AG04450 (cell line): Measurements from ENCODE around the gene POLQ. TPM values are rescaled to one million over a fixed set of nuclear protein-coding genes. Genes with fewer than 3 reads are reported as not detected.
"Not testable (repeated sequence)": the region's sequence is repeated elsewhere in the genome, so short reads cannot be mapped to it uniquely, and the experiment has no call there.

Source experiments
- CTCF ChIA-PET: fragments of 300-600, 350-600 bp; formaldehyde crosslinking; extraction: SDS; loops from one replicate; lab custom pipeline; 2022; ENCODE audit warnings: antibody characterized with exemption, inconsistent platforms; lab: Charles Lee
- POLR2A ChIA-PET: fragments of 350-600 bp; formaldehyde crosslinking; extraction: SDS; loops from one replicate; lab custom pipeline; 2021; ENCODE audit warnings: antibody characterized with exemption, inconsistent platforms; lab: Yijun Ruan, JAX
- DNase-seq: peaks from one replicate; pipeline ENCODE4 v3.0.0-alpha.2; 2011; ENCODE audit warnings: low read depth, low spot score
- H3K27ac ChIP-seq: one replicate; pipeline ENCODE4 v1.5.1; 2012; ENCODE audit warnings: low read depth, low read length, control low read depth
- H3K27me3 ChIP-seq: one replicate; pipeline ENCODE4 v1.6.0; 2012; ENCODE audit warnings: low read length; ENCODE audit not compliant: control insufficient read depth, insufficient read depth
- H3K4me3 ChIP-seq: 2 replicates; pipeline ENCODE4 v1.5.1; 2011; ENCODE audit warnings: mild to moderate bottlenecking, low read depth, low read length, control low read depth
- H3K9me3 ChIP-seq: 2 replicates; pipeline ENCODE4 v1.5.1; 2012; ENCODE audit warnings: low read length; ENCODE audit not compliant: control insufficient read depth, insufficient read depth
- polyA plus RNA-seq: library from polyadenylated mRNA; depleted of rRNA; stranded (reverse); fragments of >200 nt; gene quantifications from 2 replicates; pipeline ENCODE4 v1.2.3, GENCODE V29; 2011
- TF ChIP-seq, protein P1 (sequence below): IDR thresholded peaks from 2 replicates; pipeline ENCODE4 v1.5.1; 2011; ENCODE audit warnings: low read depth, low read length, control low read depth, inconsistent platforms

Gene POLQ
- polyA plus RNA-seq, 1 experiment: 1.4 TPM

DNA sequence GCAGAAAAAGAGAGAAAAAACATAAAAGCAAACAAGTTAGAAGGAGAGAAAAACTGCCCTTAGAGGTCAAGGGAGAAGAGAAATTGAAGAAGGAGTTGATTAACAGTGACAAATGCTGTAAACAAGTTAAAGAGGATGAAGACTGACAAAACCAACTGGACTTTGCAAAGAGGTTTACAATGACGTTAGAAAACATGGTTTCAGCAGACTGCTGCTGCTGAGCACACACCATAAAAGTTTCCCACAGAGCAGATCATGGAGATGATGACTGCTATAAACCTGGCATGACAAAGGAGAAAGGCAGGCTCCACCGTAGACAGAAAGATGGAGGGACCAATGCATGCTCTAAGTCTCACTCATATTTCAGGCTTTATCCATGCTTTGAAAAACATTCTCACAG, 78.7 kb downstream of the POLQ start:
- TF ChIP-seq, protein P1, sequence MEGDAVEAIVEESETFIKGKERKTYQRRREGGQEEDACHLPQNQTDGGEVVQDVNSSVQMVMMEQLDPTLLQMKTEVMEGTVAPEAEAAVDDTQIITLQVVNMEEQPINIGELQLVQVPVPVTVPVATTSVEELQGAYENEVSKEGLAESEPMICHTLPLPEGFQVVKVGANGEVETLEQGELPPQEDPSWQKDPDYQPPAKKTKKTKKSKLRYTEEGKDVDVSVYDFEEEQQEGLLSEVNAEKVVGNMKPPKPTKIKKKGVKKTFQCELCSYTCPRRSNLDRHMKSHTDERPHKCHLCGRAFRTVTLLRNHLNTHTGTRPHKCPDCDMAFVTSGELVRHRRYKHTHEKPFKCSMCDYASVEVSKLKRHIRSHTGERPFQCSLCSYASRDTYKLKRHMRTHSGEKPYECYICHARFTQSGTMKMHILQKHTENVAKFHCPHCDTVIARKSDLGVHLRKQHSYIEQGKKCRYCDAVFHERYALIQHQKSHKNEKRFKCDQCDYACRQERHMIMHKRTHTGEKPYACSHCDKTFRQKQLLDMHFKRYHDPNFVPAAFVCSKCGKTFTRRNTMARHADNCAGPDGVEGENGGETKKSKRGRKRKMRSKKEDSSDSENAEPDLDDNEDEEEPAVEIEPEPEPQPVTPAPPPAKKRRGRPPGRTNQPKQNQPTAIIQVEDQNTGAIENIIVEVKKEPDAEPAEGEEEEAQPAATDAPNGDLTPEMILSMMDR: no peak
- ChIA-PET POLR2A (no interaction called here), CTCF (no interaction called here)
- Histone ChIP-seq H3K4me3 (no peak overlapping the region), H3K27me3 (no peaks in the 10 kb centered on the region), H3K27ac (no peak overlapping the region), H3K9me3 (no peaks in the 10 kb centered on the region)
- DNase-seq: no peak

DNA sequence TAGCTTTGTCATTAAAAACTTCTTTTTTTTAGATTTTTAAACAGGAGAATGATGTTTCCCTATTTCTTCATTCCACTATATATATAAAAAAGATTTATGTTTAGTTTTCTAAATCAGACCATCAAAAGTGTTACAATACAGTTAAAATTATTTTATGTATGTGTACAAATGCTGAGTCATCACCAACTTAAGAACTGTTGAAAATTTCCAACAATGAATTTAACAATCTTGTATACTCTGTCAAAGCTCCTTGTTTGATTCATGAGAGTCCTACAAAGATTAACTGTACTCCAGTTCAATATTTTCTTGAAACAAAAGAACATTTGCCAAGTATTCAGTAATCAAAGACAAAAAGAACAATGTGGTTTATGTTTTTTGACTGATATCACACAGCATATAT, 82.0 kb downstream of the POLQ start:
- ChIA-PET CTCF (interaction anchor here (1.0 kb wide), 1 partner anchor 65 kb away, joined by 3 read pairs; no protein-coding TSS in a partner anchor), POLR2A (interaction anchor here (0.6 kb wide), 1 partner anchor 625 kb away, joined by 3 read pairs; no protein-coding TSS in a partner anchor)
- DNase-seq: no peak

DNA sequence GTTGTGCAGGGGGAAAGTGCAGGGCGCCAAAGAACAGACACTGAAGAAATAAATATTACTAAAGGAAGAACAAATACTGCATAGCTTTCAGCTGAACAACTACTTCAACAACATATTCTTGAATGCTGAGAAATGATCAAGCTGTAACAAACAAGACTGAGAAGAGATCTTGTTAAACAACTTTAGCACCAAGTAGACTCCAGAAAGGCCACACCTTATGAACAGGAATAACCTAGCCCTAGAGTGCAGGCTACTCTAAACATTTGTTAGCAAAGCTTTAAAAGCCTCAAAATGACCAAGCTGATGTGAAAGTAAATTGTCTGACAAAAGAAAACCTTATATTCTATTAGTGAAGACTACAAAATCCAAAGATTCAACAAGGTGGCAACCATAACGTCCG, 83.2 kb downstream of the POLQ start:
- CTCF ChIA-PET: interaction anchor here (1.3 kb wide), 1 partner anchor 25 kb away, joined by 6 read pairs; no protein-coding TSS in a partner anchor
- H3K9me3 ChIP-seq: no peaks in the 10 kb centered on the region
- TF ChIP-seq, protein P1: no peak

More for the DNA sequence above, 82.0 kb downstream of the POLQ start:
- TF ChIP-seq, protein P1: no peak
- Histone ChIP-seq H3K27me3 (no peaks in the 10 kb centered on the region), H3K27ac (no peak overlapping the region), H3K9me3 (no peaks in the 10 kb centered on the region), H3K4me3 (no peak overlapping the region)

DNA sequence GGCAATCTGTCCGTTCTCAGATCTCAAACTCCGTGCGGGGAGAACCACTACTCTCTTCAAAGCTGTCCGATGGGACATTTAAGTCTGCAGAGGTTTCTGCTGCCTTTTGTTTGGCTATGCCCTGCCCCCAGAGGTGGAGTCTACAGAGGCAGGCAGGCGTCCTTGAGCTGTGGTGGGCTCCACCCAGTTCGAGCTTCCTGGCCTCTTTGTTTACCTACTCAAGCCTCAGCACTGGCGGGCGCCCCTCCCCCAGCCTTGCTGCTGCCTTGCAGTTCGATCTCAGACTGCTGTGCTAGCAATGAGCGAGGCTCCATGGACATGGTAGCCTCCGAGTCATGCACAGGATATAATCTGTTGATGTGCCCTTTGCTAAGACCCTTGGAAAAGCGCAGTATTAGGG, 94.0 kb downstream of the POLQ start:
- H3K27ac ChIP-seq, CTCF ChIA-PET, H3K4me3 ChIP-seq, DNase-seq, POLR2A ChIA-PET, H3K9me3 ChIP-seq, H3K27me3 ChIP-seq: not testable (repeated sequence)

More for the DNA sequence above, 83.2 kb downstream of the POLQ start:
- no peaks in the 10 kb centered on the region for H3K27me3 ChIP-seq
- H3K27ac ChIP-seq: no peak overlapping the region
- POLR2A ChIA-PET: no interaction called here
- no peak for DNase-seq
- H3K4me3 ChIP-seq: no peak overlapping the region

DNA sequence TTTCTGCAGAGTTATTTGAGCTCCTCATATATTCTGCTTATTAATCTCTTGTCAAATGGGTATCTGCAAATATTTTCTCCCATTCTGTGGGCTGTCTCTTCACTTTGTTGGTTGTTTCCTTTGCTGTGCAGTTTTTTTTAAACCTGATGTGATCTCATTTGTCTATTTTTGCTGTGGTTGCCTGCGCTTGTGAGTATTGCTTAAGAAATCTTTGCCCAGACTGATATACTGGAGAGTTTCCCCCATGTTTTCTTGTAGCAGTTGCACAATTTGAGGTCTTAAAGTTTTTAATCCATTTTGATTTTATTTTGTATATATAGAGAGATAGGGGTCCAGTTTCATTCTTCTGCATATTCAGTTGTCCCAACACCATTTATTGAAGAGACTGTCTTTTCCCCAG, 102.3 kb downstream of the POLQ start:
- Histone ChIP-seq H3K9me3 (no peaks in the 10 kb centered on the region), H3K27me3 (no peaks in the 10 kb centered on the region), H3K4me3 (no peak overlapping the region), H3K27ac (no peak overlapping the region)
- POLR2A ChIA-PET: no interaction called here
- CTCF ChIA-PET: no interaction called here
- TF ChIP-seq, protein P1: no peak
- DNase-seq: no peak
